H1 (cell line): ENCODE results near the gene MEIS2. TPM values are rescaled to one million over a fixed set of nuclear protein-coding genes. Genes with fewer than 3 reads are reported as not detected.

Experiments used
- CTCF ChIA-PET: fragments of 300-600 bp; sonication (Branson Sonifier 250); formaldehyde crosslinking; loops from one replicate; lab custom pipeline; 2021; ENCODE audit not compliant: partially characterized antibody; lab: Charles Lee
- POLR2A ChIA-PET: fragments of 300-600 bp; sonication (Branson Sonifier 250); formaldehyde crosslinking; loops from one replicate; lab custom pipeline; 2021; ENCODE audit warnings: inconsistent platforms; ENCODE audit not compliant: partially characterized antibody; lab: Charles Lee
- DNase-seq, 2 experiments: peaks; one replicate each; pipeline versions ENCODE4 v3.0.0 to v3.0.0-alpha.2; 2010 to 2022; ENCODE audit warnings: low spot score in 2 of 2, low read depth in 1 of 2, mixed read lengths in 1 of 2
- FAIRE-seq: peaks from 2 replicates; lab custom pipeline; 2011; peaks lifted over from hg19 to GRCh38; lab: Jason Lieb, UNC
- H2AFZ ChIP-seq: 2 replicates; pipeline ENCODE4 v1.8.1; 2012; ENCODE audit warnings: low read length, inconsistent platforms
- H2AK5ac ChIP-seq: 2 replicates; pipeline ENCODE4 v1.6.1; 2013; ENCODE audit warnings: low read depth, low read length
- H2BK120ac ChIP-seq: replicated peaks from 2 replicates; pipeline ENCODE3; 2013; ENCODE audit warnings: low read depth, low read length, inconsistent platforms
- H2BK12ac ChIP-seq: 2 replicates; pipeline ENCODE4 v1.6.1; 2013; ENCODE audit warnings: low read depth, low read length
- H2BK15ac ChIP-seq: 2 replicates; pipeline ENCODE4 v1.6.1; 2013; ENCODE audit warnings: low read length
- H2BK20ac ChIP-seq: 2 replicates; pipeline ENCODE4 v1.6.1; 2013; ENCODE audit warnings: low read length
- H2BK5ac ChIP-seq: 2 replicates; pipeline ENCODE4 v1.6.1; 2013; ENCODE audit warnings: low read depth, low read length
- H3K14ac ChIP-seq: 2 replicates; pipeline ENCODE4 v1.6.1; 2013; ENCODE audit warnings: inconsistent platforms; ENCODE audit not compliant: insufficient read length
- H3K18ac ChIP-seq: 2 replicates; pipeline ENCODE4 v1.6.1; 2013; ENCODE audit warnings: low read length; ENCODE audit errors: extremely low read depth
- H3K23ac ChIP-seq: 2 replicates; pipeline ENCODE4 v1.6.1; 2013; ENCODE audit warnings: inconsistent platforms; ENCODE audit not compliant: insufficient read length
- H3K23me2 ChIP-seq: 2 replicates; pipeline ENCODE4 v1.6.1; 2013; ENCODE audit warnings: low read depth, low read length
- H3K27ac ChIP-seq: 2 replicates; pipeline ENCODE4 v1.6.1; 2011; ENCODE audit warnings: low read depth, low read length, inconsistent platforms
- H3K27me3 ChIP-seq, 4 experiments: replicated peaks in 1 of 4; 1 replicate in 1 of 4; 2 replicates in 3 of 4; pipeline versions ENCODE4 v1.6.1 to v1.8.1; 2011 to 2013; ENCODE audit warnings: low read length in 3 of 4, mild to moderate bottlenecking in 3 of 4, inconsistent platforms in 2 of 4, mixed read lengths in 2 of 4, moderate library complexity in 1 of 4; ENCODE audit not compliant: control insufficient read depth in 3 of 4, insufficient read depth in 3 of 4; ENCODE audit errors: extremely low read depth in 1 of 4
- H3K36me3 ChIP-seq, 4 experiments: 2 replicates each; pipeline versions ENCODE4 v1.6.1 to v1.8.1; 2011 to 2013; ENCODE audit warnings: mild to moderate bottlenecking in 4 of 4, low read length in 3 of 4, moderate library complexity in 2 of 4, control low read depth in 1 of 4, inconsistent platforms in 1 of 4; ENCODE audit not compliant: insufficient read depth in 4 of 4, control insufficient read depth in 2 of 4
- H3K4ac ChIP-seq: replicated peaks from 2 replicates; pipeline ENCODE3; 2013; ENCODE audit warnings: low read length, low read depth, mixed read lengths, inconsistent platforms; ENCODE audit not compliant: insufficient read length
- H3K4me1 ChIP-seq, 4 experiments: replicated peaks in 1 of 4; 1 replicate in 1 of 4; 2 replicates in 3 of 4; pipeline versions ENCODE4 v1.6.1 to v1.8.1; 2011 to 2013; ENCODE audit warnings: low read length in 3 of 4, inconsistent platforms in 2 of 4, mixed read lengths in 1 of 4; ENCODE audit not compliant: insufficient read depth in 4 of 4, control insufficient read depth in 3 of 4
- H3K4me2 ChIP-seq, 2 experiments: 2 replicates each; pipeline versions ENCODE4 v1.6.1 to v1.8.1; 2011 to 2013; ENCODE audit warnings: low read depth in 2 of 2, low read length in 2 of 2, control low read depth in 1 of 2, inconsistent platforms in 1 of 2, mild to moderate bottlenecking in 1 of 2; ENCODE audit not compliant: insufficient read depth in 1 of 2
- H3K4me3 ChIP-seq, 4 experiments: fragments of 200-600, 300-600 bp in 1 of 4; sonication (generic), shearing (Covaris generic), sonication (Bioruptor Twin) in 1 of 4; 2 replicates each; pipeline versions ENCODE4 v1.5.1 to v1.8.1; 2011 to 2016; ENCODE audit warnings: low read length in 4 of 4, low read depth in 3 of 4, control low read depth in 2 of 4, inconsistent platforms in 2 of 4, mild to moderate bottlenecking in 2 of 4, mixed read lengths in 1 of 4, moderate library complexity in 1 of 4; ENCODE audit not compliant: insufficient read depth in 2 of 4; ENCODE audit errors: extremely low read depth in 1 of 4
- H3K56ac ChIP-seq: replicated peaks from 2 replicates; pipeline ENCODE3; 2013; ENCODE audit warnings: low read depth, mild to moderate bottlenecking, mixed read lengths, low read length, inconsistent platforms; ENCODE audit not compliant: insufficient read length
- H3K79me1 ChIP-seq: 2 replicates; pipeline ENCODE4 v1.6.1; 2013; ENCODE audit warnings: low read depth, low read length, control low read depth
- H3K79me2 ChIP-seq, 2 experiments: 2 replicates each; pipeline versions ENCODE4 v1.6.1 to v1.8.1; 2012 to 2013; ENCODE audit warnings: low read length in 2 of 2, mild to moderate bottlenecking in 2 of 2, inconsistent platforms in 1 of 2; ENCODE audit not compliant: insufficient read depth in 2 of 2, control insufficient read depth in 1 of 2
- H3K9ac ChIP-seq, 4 experiments: replicated peaks in 1 of 4; 1 replicate in 1 of 4; 2 replicates in 3 of 4; pipeline versions ENCODE4 v1.6.1 to v1.8.1; 2011 to 2013; ENCODE audit warnings: low read depth in 3 of 4, low read length in 3 of 4, control low read depth in 2 of 4, mild to moderate bottlenecking in 2 of 4, moderate library complexity in 2 of 4, inconsistent platforms in 1 of 4; ENCODE audit errors: extremely low read depth in 1 of 4
- H3K9me3 ChIP-seq, 2 experiments: 2 replicates each; pipeline versions ENCODE4 v1.6.1 to v1.8.1; 2012 to 2013; ENCODE audit warnings: mild to moderate bottlenecking in 2 of 2, moderate library complexity in 2 of 2, control low read depth in 1 of 2, inconsistent platforms in 1 of 2, low read depth in 1 of 2, low read length in 1 of 2, mixed read lengths in 1 of 2; ENCODE audit not compliant: insufficient read depth in 2 of 2
- H4K20me1 ChIP-seq, 2 experiments: replicated peaks in 1 of 2; 2 replicates each; pipeline versions ENCODE3 to v1.8.1; 2011 to 2013; ENCODE audit warnings: inconsistent platforms in 2 of 2, low read length in 2 of 2, mild to moderate bottlenecking in 1 of 2; ENCODE audit not compliant: insufficient read depth in 2 of 2, control insufficient read depth in 1 of 2
- H4K5ac ChIP-seq: 2 replicates; pipeline ENCODE4 v1.6.1; 2013; ENCODE audit warnings: low read length, low read depth, mixed read lengths, inconsistent platforms; ENCODE audit not compliant: insufficient read length
- H4K8ac ChIP-seq: 2 replicates; pipeline ENCODE4 v1.8.0; 2013; ENCODE audit warnings: mild to moderate bottlenecking, moderate library complexity, low read length, inconsistent platforms; ENCODE audit not compliant: insufficient read depth; ENCODE audit errors: extremely low read depth
- H4K91ac ChIP-seq: replicated peaks from 2 replicates; pipeline ENCODE3; 2013; ENCODE audit warnings: low read length, mixed read lengths, inconsistent platforms; ENCODE audit not compliant: insufficient read length
- SP1 ChIP-seq: IDR thresholded peaks from 2 replicates; pipeline ENCODE4 v1.6.1; 2011; ENCODE audit warnings: low read depth, low read length
- SUZ12 ChIP-seq: fragments of 200-600 bp; sonication (generic); IDR thresholded peaks from 2 replicates; pipeline ENCODE4 v1.6.1; 2012; ENCODE audit warnings: mild to moderate bottlenecking, inconsistent platforms, low read length, moderate library complexity, mixed read lengths
- TBP ChIP-seq: IDR thresholded peaks from 2 replicates; pipeline ENCODE4 v1.6.1; 2011; ENCODE audit warnings: low read depth, low read length, improper control_type of control experiment
- polyA plus RNA-seq, 7 experiments: library from polyadenylated mRNA; depleted of rRNA in 3 of 7; stranded (reverse) in 5 of 7; unstranded in 2 of 7; fragments of >200 nt in 5 of 7; fragments of 200-250 nt in 2 of 7; gene quantifications; 1 replicate in 5 of 7; 2 replicates in 1 of 7; 4 replicates in 1 of 7; pipeline versions ENCODE4 v1.2.1 to v1.2.3, GENCODE V29; 2011 to 2013; ENCODE audit warnings: missing spikeins in 2 of 7, mixed read lengths in 2 of 7
- total RNA-seq: library from RNA; stranded (reverse); fragmentation: NEBNext Ultra II Directional; extraction: Animal tissue kit (Norgen Biotek cat#: 25700); gene quantifications from 2 replicates; pipeline ENCODE4 v1.2.1, GENCODE V29; 2021

Gene MEIS2
- total and polyA plus RNA-seq, 2 of the 8 experiments (the other 6 are each of a cell fraction or from before 2014, with no cell fraction given) = 0.22 to 1.2 TPM

DNA sequence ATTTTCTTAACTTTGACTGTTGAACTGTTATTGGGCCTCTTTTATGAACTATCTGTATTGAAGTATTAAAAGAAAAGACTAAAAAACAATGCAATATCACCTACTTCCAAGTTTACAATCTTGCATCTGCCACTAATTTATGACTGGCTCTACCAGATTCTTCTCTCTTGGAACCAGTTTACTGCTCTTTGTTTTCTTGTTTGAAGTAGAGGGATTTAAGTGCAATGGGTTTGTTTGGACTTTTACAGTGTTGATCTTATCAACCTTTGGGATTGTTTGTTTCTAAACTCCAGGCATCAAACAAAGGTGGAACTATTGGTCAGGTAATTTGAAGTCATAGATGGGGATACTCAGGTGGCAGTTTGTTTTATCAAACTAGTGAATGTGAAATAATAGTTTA lies 43.0 kb upstream of the MEIS2 start:
- no peak overlapping the region for H2BK120ac ChIP-seq
- no peak overlapping the region for H3K4me3 ChIP-seq
- no peak overlapping the region for H3K4ac ChIP-seq
- H3K9me3 ChIP-seq = no peaks in the 10 kb centered on the region
- no peak overlapping the region for H2BK12ac ChIP-seq
- CTCF ChIA-PET = interaction anchor here (1.2 to 2.5 kb wide), 2 partner anchors 9 to 738 kb away, joined by 3 to 16 read pairs; no protein-coding TSS in a partner anchor
- H3K4me2 ChIP-seq = no peak overlapping the region
- TF ChIP-seq SUZ12 (no peak), TBP (no peak), SP1 (no peak)
- TF ChIP-seq, all 59 proteins: peak for 0
- H3K14ac ChIP-seq = no peak overlapping the region
- H4K91ac ChIP-seq = no peak overlapping the region
- H3K79me2 ChIP-seq = no peaks in the 10 kb centered on the region
- no peaks in the 10 kb centered on the region for H3K27me3 ChIP-seq
- no peak for DNase-seq
- H2BK20ac ChIP-seq = no peak overlapping the region
- H3K79me1 ChIP-seq = no peaks in the 10 kb centered on the region
- H4K5ac ChIP-seq = no peak overlapping the region
- H3K23ac ChIP-seq = no peak overlapping the region
- H2BK15ac ChIP-seq = no peak overlapping the region
- H3K36me3 ChIP-seq = no peaks in the 10 kb centered on the region
- no peak overlapping the region for H4K8ac ChIP-seq
- no peak overlapping the region for H3K27ac ChIP-seq
- no peak overlapping the region for H3K18ac ChIP-seq
- H2AFZ ChIP-seq = no peak overlapping the region
- no peaks in the 10 kb centered on the region for H4K20me1 ChIP-seq
- no peak overlapping the region for H3K56ac ChIP-seq
- H2AK5ac ChIP-seq = no peak overlapping the region
- H3K9ac ChIP-seq = no peak overlapping the region
- no peaks in the 10 kb centered on the region for H3K23me2 ChIP-seq
- no peaks in the 10 kb centered on the region; a peak in 1 of 7 replicates for H3K4me1 ChIP-seq
- FAIRE-seq = no peak
- POLR2A ChIA-PET = no interaction called here
- no peak overlapping the region for H2BK5ac ChIP-seq
